Measurements from ENCODE around the gene C6orf132.
"Not testable (repeated sequence)": the region's sequence is repeated elsewhere in the genome, so short reads cannot be mapped to it uniquely, and the experiment has no call there.

Gene C6orf132

GRCh38 chr6:42166444-42167141, 24.2 kb upstream of the C6orf132 start:
- no peaks in the 10 kb centered on the region for H3K36me3 Mint-ChIP-seq

GRCh38 chr6:42165016-42165415, 22.6 kb upstream of the C6orf132 start:
- H3K4me3 Mint-ChIP-seq = no peak overlapping the region
- no peaks in the 10 kb centered on the region for H3K27me3 Mint-ChIP-seq
- no peaks in the 10 kb centered on the region for H3K9me3 Mint-ChIP-seq
- no peaks in the 10 kb centered on the region for H3K4me1 Mint-ChIP-seq
- H3K36me3 Mint-ChIP-seq = no peaks in the 10 kb centered on the region
- no peak overlapping the region for H3K27ac Mint-ChIP-seq

More at GRCh38 chr6:42166444-42167141, 24.2 kb upstream of the C6orf132 start:
- Mint-ChIP-seq H3K27me3 (no peaks in the 10 kb centered on the region), H3K4me3 (no peak overlapping the region), H3K4me1 (no peaks in the 10 kb centered on the region), H3K9me3 (no peaks in the 10 kb centered on the region), H3K27ac (no peak overlapping the region)

GRCh38 chr6:42163981-42164380, 21.6 kb upstream of the C6orf132 start:
- Mint-ChIP-seq H3K4me1 (no peaks in the 10 kb centered on the region), H3K36me3 (no peaks in the 10 kb centered on the region), H3K27ac (no peak overlapping the region), H3K4me3 (no peak overlapping the region), H3K9me3 (no peaks in the 10 kb centered on the region), H3K27me3 (no peaks in the 10 kb centered on the region)

GRCh38 chr6:42162812-42163211, 20.4 kb upstream of the C6orf132 start:
- no peak overlapping the region for H3K4me3 Mint-ChIP-seq
- no peaks in the 10 kb centered on the region for H3K27me3 Mint-ChIP-seq
- no peaks in the 10 kb centered on the region for H3K4me1 Mint-ChIP-seq
- H3K9me3 Mint-ChIP-seq = no peaks in the 10 kb centered on the region
- no peaks in the 10 kb centered on the region for H3K36me3 Mint-ChIP-seq
- no peak overlapping the region for H3K27ac Mint-ChIP-seq

GRCh38 chr6:42162384-42162783, 20.0 kb upstream of the C6orf132 start:
- Mint-ChIP-seq H3K4me3 (no peak overlapping the region), H3K4me1 (no peaks in the 10 kb centered on the region), H3K27ac (no peak overlapping the region), H3K27me3 (no peaks in the 10 kb centered on the region), H3K36me3 (no peaks in the 10 kb centered on the region), H3K9me3 (no peaks in the 10 kb centered on the region)

- Mint-ChIP-seq H3K36me3 (no peaks in the 10 kb centered on the region), H3K4me1 (no peaks in the 10 kb centered on the region), H3K9me3 (no peaks in the 10 kb centered on the region), H3K27ac (no peak overlapping the region), H3K27me3 (no peaks in the 10 kb centered on the region), H3K4me3 (no peak overlapping the region)
Observed at GRCh38 chr6:42159431-42160024, 17.1 kb upstream of the C6orf132 start.

GRCh38 chr6:42158631-42159030, 16.2 kb upstream of the C6orf132 start:
- no peak overlapping the region for H3K27ac Mint-ChIP-seq
- H3K4me1 Mint-ChIP-seq = no peaks in the 10 kb centered on the region
- H3K4me3 Mint-ChIP-seq = no peak overlapping the region
- no peaks in the 10 kb centered on the region for H3K36me3 Mint-ChIP-seq
- no peaks in the 10 kb centered on the region for H3K9me3 Mint-ChIP-seq
- H3K27me3 Mint-ChIP-seq = no peaks in the 10 kb centered on the region

GRCh38 chr6:42158011-42158410, 15.6 kb upstream of the C6orf132 start:
- Mint-ChIP-seq H3K36me3 (no peaks in the 10 kb centered on the region), H3K27me3 (no peaks in the 10 kb centered on the region), H3K9me3 (no peaks in the 10 kb centered on the region), H3K4me1 (no peaks in the 10 kb centered on the region), H3K4me3 (no peak overlapping the region), H3K27ac (no peak overlapping the region)

GRCh38 chr6:42156638-42157037, 14.2 kb upstream of the C6orf132 start:
- Mint-ChIP-seq H3K36me3 (no peaks in the 10 kb centered on the region), H3K27me3 (no peaks in the 10 kb centered on the region), H3K4me1 (no peaks in the 10 kb centered on the region), H3K4me3 (no peak overlapping the region), H3K9me3 (no peaks in the 10 kb centered on the region), H3K27ac (no peak overlapping the region)

GRCh38 chr6:42155293-42155692, 12.9 kb upstream of the C6orf132 start:
- no peaks in the 10 kb centered on the region for H3K4me1 Mint-ChIP-seq
- no peak overlapping the region for H3K27ac Mint-ChIP-seq
- H3K9me3 Mint-ChIP-seq = no peaks in the 10 kb centered on the region
- no peaks in the 10 kb centered on the region for H3K27me3 Mint-ChIP-seq
- no peaks in the 10 kb centered on the region for H3K36me3 Mint-ChIP-seq
- no peak overlapping the region for H3K4me3 Mint-ChIP-seq

GRCh38 chr6:42154461-42155209, 12.2 kb upstream of the C6orf132 start:
- Mint-ChIP-seq H3K27ac (no peak overlapping the region), H3K9me3 (no peaks in the 10 kb centered on the region), H3K4me3 (no peak overlapping the region), H3K36me3 (no peaks in the 10 kb centered on the region), H3K27me3 (no peaks in the 10 kb centered on the region), H3K4me1 (no peaks in the 10 kb centered on the region)

GRCh38 chr6:42153921-42154320, 11.5 kb upstream of the C6orf132 start:
- Mint-ChIP-seq H3K27ac (no peak overlapping the region), H3K27me3 (no peaks in the 10 kb centered on the region), H3K9me3 (no peaks in the 10 kb centered on the region), H3K4me3 (no peak overlapping the region), H3K4me1 (no peaks in the 10 kb centered on the region), H3K36me3 (no peaks in the 10 kb centered on the region)

GRCh38 chr6:42152528-42153213, 10.3 kb upstream of the C6orf132 start:
- not testable (repeated sequence) for H3K9me3 Mint-ChIP-seq, H3K27ac Mint-ChIP-seq, H3K4me3 Mint-ChIP-seq, H3K27me3 Mint-ChIP-seq, H3K4me1 Mint-ChIP-seq, H3K36me3 Mint-ChIP-seq

- Mint-ChIP-seq H3K4me3 (no peak overlapping the region), H3K36me3 (no peaks in the 10 kb centered on the region), H3K4me1 (no peaks in the 10 kb centered on the region), H3K27me3 (no peaks in the 10 kb centered on the region), H3K9me3 (no peaks in the 10 kb centered on the region), H3K27ac (no peak overlapping the region)
Observed at GRCh38 chr6:42152024-42152423, 9.6 kb upstream of the C6orf132 start.

- Mint-ChIP-seq H3K27ac (no peak overlapping the region), H3K27me3 (no peaks in the 10 kb centered on the region), H3K4me3 (no peak overlapping the region), H3K4me1 (no peaks in the 10 kb centered on the region), H3K36me3 (no peaks in the 10 kb centered on the region), H3K9me3 (no peaks in the 10 kb centered on the region)
Observed at GRCh38 chr6:42150254-42150653, 7.8 kb upstream of the C6orf132 start.

GRCh38 chr6:42148058-42148457, 5.6 kb upstream of the C6orf132 start:
- no peaks in the 10 kb centered on the region for H3K4me1 Mint-ChIP-seq
- no peak overlapping the region for H3K27ac Mint-ChIP-seq
- H3K4me3 Mint-ChIP-seq = no peak overlapping the region
- H3K36me3 Mint-ChIP-seq = no peaks in the 10 kb centered on the region
- peaks cover 9% of the 10 kb centered on the region for H3K27me3 Mint-ChIP-seq
- no peaks in the 10 kb centered on the region for H3K9me3 Mint-ChIP-seq

Measured in activated naive CD4-positive, alpha-beta T cell treated with anti-CD3 and anti-CD28 coated beads, Interleukin-2, amount 50 U/mL, for 24 hours (primary cell).